Measurements from ENCODE around the gene DNPEP. TPM values are rescaled to one million over a fixed set of nuclear protein-coding genes. Genes with fewer than 3 reads are reported as not detected.

DNPEP gene
- total RNA-seq, 1 experiment from 2014 or later: 81.7 TPM

GRCh38 chr2:219362072-219362471 lies 25.6 kb downstream of the DNPEP start:
- DNase-seq (ENCODE audit: low spot score): no peak

GRCh38 chr2:219358170-219359075 lies 29.3 kb downstream of the DNPEP start:
- DNase-seq (ENCODE audit: low spot score): no peak

DNA sequence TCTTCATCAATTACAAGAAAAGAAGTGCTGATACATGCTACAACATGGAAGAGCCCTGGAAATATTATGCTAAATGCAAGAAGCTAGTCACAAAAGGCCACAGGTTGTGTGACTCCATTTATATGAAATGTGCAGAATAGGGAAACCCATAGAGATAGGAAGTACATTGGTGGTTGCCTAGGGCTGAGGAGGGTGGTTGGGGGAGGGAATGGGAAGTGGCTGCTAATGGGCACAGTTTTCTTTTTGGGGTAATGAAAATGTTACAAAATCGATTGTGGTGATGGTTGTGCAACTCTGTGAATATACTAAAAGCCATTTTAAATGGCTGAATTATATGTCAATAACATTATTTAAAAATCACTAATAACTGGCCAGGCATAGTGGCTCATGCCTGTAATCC lies 30.9 kb downstream of the DNPEP start:
- no peak for DNase-seq (ENCODE audit: low spot score)

GRCh38 chr2:219354582-219354981 lies 33.1 kb downstream of the DNPEP start:
- no peak for DNase-seq (ENCODE audit: low spot score)

DNA sequence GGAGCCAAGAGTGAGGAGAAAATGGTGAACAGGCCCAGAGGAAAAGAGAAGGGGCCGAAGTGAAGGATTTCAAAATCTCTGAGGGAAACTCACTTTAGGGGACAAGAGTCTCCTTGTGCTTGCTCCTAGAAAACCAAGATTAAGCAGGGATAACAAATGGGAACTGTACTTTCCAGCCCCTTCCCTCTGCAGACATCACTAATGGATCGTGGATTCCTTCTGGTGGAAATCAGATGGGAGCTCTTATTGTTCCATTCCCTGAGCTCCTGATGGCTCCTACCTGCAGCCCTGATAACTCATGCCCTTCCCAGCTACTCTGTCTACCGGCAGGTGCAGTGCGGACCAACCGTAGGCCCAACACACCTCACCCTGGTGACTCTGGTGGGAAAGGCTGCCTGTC lies 34.6 kb downstream of the DNPEP start:
- DNase-seq (ENCODE audit: low spot score): no peak

GRCh38 chr2:219352448-219353023 lies 35.2 kb downstream of the DNPEP start:
- DNase-seq (ENCODE audit: low spot score): peak; percentile 74

DNA sequence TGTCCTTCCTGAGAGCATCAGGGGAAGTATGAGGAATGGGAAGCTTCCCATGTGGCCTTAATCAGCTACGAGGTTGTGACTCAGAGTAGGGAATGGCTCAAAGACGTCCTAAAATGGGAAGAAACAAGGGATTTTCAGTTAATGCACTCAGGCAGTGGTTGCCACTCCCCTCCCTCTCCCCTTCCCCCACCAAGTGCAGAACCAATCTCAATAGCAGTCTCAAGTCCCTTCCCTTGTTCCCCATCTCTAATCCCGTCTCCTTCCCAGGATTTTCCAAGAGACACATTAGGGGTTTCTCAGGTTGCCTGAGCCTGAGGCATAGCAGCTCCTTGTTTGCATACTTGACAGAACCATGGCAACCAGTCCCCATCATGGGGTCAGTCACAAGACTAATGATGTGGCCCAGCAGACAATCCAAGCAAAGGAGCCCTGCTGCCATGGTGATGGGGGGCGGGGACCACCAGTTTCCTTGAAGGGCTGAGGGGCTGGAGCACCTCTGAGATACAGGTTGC lies 36.9 kb downstream of the DNPEP start:
- peak; percentile 37 for DNase-seq (ENCODE audit: low spot score)

DNA sequence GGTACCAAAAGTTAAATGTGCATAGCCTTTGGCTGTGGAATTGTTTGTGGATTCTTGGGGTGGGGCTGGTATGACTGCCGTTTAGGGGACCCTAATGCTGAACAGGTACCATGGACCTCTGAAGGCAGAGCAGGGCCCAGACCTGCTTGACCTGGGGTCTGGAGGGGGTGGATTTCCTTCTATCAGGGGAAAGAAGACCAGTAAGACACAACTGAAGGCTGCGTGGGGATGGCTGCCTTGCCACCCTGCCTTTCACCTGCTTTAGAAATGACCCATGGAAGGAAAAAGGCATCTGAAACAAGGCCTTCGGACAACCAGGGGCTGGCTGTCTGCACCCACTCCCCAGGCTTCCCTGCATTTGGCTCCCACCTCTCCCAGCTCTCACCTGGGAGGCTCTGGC lies 37.5 kb downstream of the DNPEP start:
- DNase-seq (ENCODE audit: low spot score): no peak

- no peak for DNase-seq (ENCODE audit: low spot score)
Measured at GRCh38 chr2:219344751-219345430, 42.8 kb downstream of the DNPEP start.

- peak; percentile 37 for DNase-seq (ENCODE audit: low spot score)
Measured at GRCh38 chr2:219335373-219335786, 52.3 kb downstream of the DNPEP start.

DNA sequence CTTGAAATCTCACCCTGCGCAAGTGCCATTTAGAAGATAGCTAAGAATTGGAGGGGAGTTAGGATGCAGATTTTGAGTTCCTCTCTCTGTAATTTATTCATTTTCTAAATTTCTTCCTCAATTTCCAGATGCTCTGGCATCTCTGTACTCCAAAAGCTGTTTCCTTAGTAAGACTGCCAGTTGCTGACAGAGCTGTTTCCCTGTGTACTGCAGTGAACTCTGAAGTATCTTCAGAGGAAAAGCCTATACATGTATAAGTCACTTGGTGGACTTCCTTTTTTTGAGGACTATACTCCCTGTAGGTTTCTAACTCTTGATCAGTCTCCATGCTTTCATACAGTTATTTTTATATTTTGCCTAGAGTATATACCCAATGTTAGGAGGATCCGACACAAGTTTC lies 53.6 kb downstream of the DNPEP start:
- no peak for DNase-seq (ENCODE audit: low spot score)

GRCh38 chr2:219332542-219332941 lies 55.2 kb downstream of the DNPEP start, which contains the start of gene RESP18:
TSS of gene RESP18 (minus strand) at chr2:219332744.
- no peak for DNase-seq (ENCODE audit: low spot score)

DNA sequence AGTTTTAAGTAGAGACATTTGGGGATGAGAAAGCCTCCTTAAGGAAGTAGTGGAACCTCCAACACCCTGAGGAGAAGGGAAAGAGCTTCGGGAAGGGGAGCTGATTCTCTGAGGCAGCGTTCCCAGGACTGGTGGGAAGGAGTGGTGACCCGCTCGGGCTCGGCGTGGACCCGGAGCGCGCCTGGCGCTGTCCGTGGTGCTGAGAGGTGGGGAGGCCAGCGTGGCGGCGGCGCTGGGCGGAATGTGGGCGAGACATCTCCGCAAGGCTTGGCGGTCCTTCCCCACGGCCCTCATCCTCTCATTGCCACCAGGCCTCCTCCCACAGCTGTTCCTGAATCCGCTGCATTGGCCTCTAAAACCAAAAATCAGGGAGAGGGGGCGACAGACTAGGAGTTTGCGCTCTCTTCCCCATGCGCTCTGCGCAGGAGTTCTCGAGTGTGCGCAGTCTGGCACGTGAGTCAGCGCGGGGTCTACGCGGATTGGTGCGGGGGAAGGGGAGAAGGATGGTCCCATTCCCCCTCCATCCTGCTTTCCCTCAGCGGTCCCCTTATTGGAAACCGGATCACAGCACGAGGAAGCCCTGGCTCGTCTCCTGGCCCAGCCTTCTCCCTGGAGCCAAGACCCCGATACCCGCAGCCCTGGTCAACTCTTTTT lies 56.0 kb downstream of the DNPEP start:
- DNase-seq (ENCODE audit: low spot score): no peak

- no peak for DNase-seq (ENCODE audit: low spot score)
Measured at GRCh38 chr2:219327719-219328118, 60.0 kb downstream of the DNPEP start.

DNA sequence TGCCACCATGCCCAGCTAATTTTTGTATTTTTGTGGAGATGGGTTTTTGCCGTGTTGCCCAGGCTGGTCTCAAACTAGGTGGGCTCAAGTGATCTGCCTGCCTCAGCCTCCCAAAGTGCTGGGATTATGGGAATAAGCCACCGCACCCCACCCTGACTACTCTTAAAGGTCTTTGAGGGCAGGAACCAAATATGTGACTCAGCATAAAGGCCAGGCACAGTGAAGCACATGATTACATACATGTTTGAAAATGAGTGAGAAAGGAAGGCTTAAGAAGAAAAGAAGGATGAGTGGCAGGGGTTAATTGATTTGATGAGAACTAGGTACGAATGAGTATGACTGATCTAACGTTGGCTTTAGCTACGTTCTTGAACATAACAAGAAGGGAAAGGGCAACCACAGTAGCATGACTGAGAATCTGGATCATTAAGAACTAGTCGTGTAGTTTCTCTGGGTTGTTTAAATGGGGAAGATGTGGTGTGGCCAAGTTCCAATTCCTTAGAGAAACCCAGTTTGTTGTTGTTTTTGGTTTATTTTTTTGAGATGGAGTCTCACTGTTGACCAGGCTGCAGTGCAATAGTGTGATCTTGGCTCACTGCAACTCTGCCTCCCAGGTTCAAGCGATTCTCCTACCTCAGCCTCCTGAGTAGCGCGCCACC lies 61.9 kb downstream of the DNPEP start:
- no peak for DNase-seq (ENCODE audit: low spot score)

- no peak for DNase-seq (ENCODE audit: low spot score)
Measured at GRCh38 chr2:219325136-219325535, 62.6 kb downstream of the DNPEP start.

DNA sequence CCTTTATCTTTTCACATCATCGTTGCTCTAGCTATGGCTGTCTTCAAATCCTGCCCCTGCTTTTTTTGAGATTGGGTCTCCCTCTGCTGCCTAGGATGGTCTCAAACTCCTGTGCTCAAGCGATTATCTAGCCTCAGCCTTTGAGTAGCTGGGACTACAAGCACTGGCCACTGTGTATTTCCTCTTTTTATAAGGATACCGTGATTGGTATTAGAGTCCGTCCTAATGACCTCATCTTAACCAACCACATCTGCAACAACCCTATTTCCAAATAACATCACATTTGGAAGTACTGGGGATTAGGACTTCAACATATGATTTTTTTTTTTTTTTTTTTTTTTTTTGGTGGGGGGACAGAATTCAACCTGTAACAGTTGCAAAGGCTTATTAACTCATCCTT lies 64.3 kb downstream of the DNPEP start:
- DNase-seq (ENCODE audit: low spot score): no peak

All from A172 (cell line).